Tracheal epithelial cell (primary cell): ENCODE measurements around the gene SPDYE2. TPM values are rescaled to one million over a fixed set of nuclear protein-coding genes. Genes with fewer than 3 reads are reported as not detected.

Experiments used
- total RNA-seq: library from RNA; depleted of rRNA; stranded (reverse); fragments of >200 nt; gene quantifications from 2 replicates; pipeline ENCODE4 v1.2.1, GENCODE V29; 2014

SPDYE2 gene
- total RNA-seq = not detected in 2 replicates

GRCh38 chr7:102550808-102551422 lies at the start of gene SPDYE2:
TSS of gene SPDYE2 (plus strand) at chr7:102551226. CDS start at chr7:102553256, 2,030 bp downstream.

GRCh38 chr7:102517550-102518147 lies 33.4 kb upstream of the SPDYE2 start, which contains the start of gene RASA4B:
TSS of gene RASA4B (minus strand) at chr7:102517777. CDS start at chr7:102517710, 67 bp downstream.

GRCh38 chr7:102543596-102543995 lies 7.4 kb upstream of the SPDYE2 start, which contains the start of gene UPK3BL2:
TSS of gene UPK3BL2 (minus strand) at chr7:102543696. CDS start at chr7:102543636, 60 bp downstream.

GRCh38 chr7:102572261-102573239 lies 21.5 kb downstream of the SPDYE2 start, which contains the start of gene POLR2J3:
TSS of gene POLR2J3 (minus strand) at chr7:102572583. CDS start at chr7:102572521, 62 bp downstream.

Other genes starting within 250 kb of the SPDYE2 start
- gene SPDYE6, start 194.8 kb upstream of the SPDYE2 start, total RNA-seq = not detected in 2 replicates
- gene PRKRIP1, start 154.9 kb upstream of the SPDYE2 start, total RNA-seq = 11.5 and 19.0 TPM in 2 replicates
- 3.4 and 21.0 TPM in 2 replicates for gene ORAI2, start 117.7 kb upstream of the SPDYE2 start, total RNA-seq
- gene ALKBH4, start 86.4 kb upstream of the SPDYE2 start, total RNA-seq = 13.6 and 15.9 TPM in 2 replicates
- 20.0 and 39.0 TPM in 2 replicates for gene LRWD1, start 86.2 kb upstream of the SPDYE2 start, total RNA-seq
- 17.4 and 21.7 TPM in 2 replicates for gene POLR2J, start 72.3 kb upstream of the SPDYE2 start, total RNA-seq
- gene RASA4B, start 33.4 kb upstream of the SPDYE2 start, total RNA-seq = 3.0 and 3.9 TPM in 2 replicates
- 10.0 and 17.1 TPM in 2 replicates for gene UPK3BL2, start 7.5 kb upstream of the SPDYE2 start, total RNA-seq
- gene POLR2J3, start 21.4 kb downstream of the SPDYE2 start, total RNA-seq = 6.2 and 12.0 TPM in 2 replicates
- 1.7 and 4.3 TPM in 2 replicates for gene RASA4, start 65.5 kb downstream of the SPDYE2 start, total RNA-seq
- gene UPK3BL1, start 91.6 kb downstream of the SPDYE2 start, total RNA-seq = 254 and 315 TPM in 2 replicates
- not detected in 2 replicates for gene SPDYE2B, start 99.1 kb downstream of the SPDYE2 start, total RNA-seq
- 0.43 TPM in 1 of 2 replicates, not detected in the other for gene POLR2J2, start 120.4 kb downstream of the SPDYE2 start, total RNA-seq
- 5.5 and 12.6 TPM in 2 replicates for gene FAM185A, start 197.8 kb downstream of the SPDYE2 start, total RNA-seq